Forelimb muscle (tissue), 1 donor: ENCODE measurements around the gene WWTR1. TPM values are rescaled to one million over a fixed set of nuclear protein-coding genes. Genes with fewer than 3 reads are reported as not detected.

ENCODE experiments used
- DNase-seq: peaks from one replicate; pipeline ENCODE4 v3.0.0-alpha.2; 2013; ENCODE audit warnings: low read depth
- polyA plus RNA-seq: library from polyadenylated mRNA; unstranded; fragments of 120-200 nt; gene quantifications from one replicate; pipeline ENCODE4 v1.2.1, GENCODE V29; 2013; ENCODE audit not compliant: insufficient read length

WWTR1 gene
- polyA plus RNA-seq, 1 donor = 71.8 TPM

DNA sequence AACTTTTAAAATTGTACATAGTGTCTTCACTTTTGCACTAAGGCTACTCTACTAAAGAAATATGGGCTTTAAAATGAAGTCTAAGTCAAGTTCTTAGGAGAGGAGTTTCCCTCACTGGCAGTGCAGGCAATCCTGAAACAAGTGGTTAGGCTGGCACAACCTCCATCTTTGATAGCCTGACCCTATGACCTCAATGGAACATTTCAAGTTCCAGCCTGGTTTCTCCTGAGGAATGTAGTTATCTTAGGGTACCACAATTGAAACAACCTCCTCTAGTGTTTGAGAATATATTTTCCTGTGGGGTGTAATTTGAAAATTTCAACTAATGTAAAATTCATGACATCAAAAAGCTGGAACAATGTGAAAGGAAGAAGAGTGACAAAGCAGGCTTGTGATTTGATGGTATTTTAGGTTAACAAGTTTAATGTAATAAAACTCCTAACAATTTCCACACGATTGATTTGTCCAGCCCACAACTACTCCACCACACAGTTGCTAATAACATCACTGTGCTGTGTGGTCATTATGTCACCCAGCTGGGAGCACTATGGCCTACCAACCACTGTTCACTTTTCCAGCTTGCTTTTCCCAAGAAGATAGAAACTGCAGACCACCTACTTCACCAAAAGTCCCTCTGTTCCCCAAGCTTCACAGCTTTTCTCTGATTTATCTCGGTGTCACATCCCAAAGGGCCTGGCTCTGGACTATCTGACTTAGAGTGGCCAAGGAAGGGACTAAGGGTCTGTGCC lies 1.8 kb downstream of the WWTR1 start:
- DNase-seq = no peak

DNA sequence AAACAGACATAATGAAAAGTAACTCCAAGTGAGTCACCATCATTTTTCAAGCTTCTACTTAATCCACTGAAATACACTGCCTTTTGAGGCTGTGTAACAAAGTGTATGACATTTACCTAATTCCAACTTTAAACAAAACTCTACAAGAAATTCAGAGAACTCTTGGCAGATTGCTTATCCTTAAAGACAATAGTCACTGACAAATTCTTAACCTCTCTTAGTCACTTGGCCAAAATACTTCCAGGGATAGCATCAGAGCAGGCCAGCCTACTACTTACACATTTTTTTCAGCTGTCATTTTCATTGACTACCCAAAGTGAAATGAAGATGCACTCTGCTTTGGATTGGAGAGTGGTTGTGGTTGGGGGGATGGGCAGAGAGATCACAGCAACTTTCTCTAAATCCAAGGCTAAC lies 3.6 kb downstream of the WWTR1 start:
- no peak for DNase-seq

DNA sequence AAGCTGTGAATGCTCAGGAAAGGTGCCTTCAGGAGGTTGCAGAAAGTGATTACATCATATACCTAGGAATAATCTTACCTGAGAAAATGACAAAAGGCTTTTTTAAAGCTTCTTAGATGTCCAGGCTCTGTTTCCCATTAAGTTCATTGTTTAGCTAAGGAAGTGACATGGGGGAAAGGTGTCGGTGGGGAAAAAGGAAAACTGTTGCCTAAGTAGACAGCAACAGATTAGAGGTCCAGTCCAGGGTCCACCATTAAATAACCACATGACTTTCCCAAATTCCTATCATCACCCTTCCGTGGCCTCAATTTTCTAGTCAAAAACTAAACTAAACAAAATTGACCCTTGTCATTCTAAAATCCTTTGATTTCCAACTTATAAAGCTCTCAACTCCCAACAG lies 4.3 kb downstream of the WWTR1 start:
- DNase-seq = no peak

DNA sequence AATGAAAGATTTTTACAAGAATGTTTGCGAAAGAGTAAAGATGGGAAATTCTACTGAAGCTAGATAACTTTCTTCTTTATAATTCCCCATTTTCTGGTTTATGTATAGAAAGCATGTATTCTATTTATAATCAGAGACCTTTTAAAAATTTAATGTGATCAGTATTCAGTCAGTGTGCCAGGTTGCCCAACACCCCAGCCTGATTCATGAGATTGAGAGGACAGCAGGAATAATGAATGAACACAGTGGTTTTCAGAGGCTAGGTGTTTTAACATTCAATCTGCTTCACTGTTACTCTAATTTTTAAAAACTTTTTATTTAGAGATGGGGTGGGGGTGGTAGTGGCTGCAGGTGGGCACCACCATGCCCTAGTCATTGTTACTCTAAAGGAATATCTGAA lies 4.7 kb downstream of the WWTR1 start:
- no peak for DNase-seq

DNA sequence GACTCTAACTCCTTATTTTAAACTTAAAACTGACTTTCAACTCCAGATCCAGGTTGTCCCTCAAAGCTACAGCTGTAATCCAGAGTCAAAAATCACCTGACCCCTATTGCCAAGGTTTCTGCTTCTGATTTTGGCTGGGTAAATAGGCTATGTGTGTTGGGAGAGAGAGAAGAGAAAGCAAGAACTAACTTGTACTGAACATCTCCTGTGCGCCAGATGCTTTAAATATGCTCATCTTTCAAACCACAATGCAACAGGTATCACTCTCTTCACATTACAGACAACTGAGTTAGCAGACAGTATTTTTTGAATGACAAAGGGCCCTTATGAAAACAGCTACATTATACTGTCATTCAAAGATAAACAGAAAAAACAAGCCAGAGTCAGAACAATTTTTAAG lies 7.0 kb downstream of the WWTR1 start:
- DNase-seq = no peak

DNA sequence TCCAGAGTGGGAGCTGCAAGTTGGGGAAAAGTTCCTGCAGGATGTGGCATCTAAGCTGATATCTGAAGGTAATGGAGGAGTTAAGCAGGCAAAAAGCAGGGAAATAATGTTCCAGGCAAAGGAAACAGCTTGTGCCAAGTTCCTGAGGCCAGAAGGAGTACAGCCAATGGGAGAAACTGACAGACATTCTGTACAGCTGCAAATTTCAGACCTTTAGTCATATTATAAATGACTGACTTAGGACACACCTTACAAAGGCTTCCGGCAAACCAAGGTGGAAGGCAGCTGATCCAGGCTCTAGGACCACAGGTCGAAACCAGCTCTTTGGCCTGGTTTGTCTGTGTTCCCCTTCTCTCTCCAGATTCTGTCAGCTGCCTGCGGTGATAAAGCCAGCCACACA lies 9.3 kb downstream of the WWTR1 start:
- no peak for DNase-seq

DNA sequence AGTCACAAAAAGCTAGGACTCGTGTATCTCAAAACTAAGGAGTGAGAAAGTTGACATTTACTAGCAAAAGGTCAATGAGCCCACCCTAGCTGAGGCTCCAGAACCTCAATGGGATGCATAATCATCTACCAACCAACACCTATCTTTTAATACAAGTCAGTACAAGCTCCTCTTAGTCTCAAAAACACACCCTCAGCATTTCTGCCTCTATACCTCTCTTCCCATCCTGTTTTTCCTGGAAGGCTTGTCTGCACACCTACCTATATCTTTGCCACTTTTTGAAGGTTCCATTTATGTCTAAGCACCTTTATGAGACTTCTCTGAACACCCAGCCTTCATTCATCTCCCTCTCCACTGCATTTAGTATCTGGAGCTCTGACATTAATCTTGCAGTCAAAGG lies 10.0 kb downstream of the WWTR1 start:
- DNase-seq = no peak

DNA sequence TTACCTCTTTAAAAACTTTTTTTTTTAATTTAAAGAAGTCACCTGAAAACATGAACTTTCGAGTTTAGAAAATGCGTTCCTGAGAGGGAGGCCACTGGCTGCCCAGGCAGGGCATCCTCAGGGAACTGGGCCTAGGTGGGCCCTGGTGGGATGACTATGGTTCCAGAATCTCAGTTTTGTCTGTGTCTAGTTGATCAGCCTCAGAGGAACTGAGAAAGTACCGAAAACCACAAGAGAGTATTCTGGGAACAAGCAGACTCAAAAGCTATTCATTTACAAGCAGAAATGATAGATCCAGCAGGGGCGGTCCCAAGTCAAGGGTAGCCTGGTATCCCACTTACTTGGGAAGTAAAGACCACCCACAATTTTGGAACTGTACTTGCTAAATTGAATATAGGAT lies 10.5 kb downstream of the WWTR1 start:
- no peak for DNase-seq

DNA sequence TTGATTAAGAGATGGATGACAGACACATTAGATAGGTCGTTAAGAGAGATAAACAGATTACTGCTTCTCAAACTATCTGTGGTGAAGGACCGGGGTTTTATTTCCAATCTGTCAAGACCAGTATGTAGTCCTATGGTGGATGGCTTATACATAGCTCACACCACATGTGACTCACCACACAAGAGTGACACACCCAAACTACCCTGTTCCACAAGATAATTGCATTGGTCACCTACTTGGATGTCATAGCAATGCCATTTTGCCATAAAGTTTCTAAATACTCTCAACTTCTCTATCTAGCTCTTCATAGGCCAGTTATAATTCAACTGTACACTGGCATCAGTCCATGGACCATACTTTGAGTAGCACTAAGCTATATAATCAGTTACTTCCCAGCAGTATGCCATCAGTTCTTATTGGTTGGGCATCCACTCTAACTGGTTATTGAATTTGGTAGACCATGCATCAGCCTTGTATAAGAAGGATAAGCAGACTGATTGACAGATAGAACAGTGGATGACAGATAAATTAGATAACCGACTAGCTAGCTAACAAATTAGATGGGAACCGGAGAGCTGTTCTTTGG lies 11.6 kb downstream of the WWTR1 start:
- DNase-seq = no peak

DNA sequence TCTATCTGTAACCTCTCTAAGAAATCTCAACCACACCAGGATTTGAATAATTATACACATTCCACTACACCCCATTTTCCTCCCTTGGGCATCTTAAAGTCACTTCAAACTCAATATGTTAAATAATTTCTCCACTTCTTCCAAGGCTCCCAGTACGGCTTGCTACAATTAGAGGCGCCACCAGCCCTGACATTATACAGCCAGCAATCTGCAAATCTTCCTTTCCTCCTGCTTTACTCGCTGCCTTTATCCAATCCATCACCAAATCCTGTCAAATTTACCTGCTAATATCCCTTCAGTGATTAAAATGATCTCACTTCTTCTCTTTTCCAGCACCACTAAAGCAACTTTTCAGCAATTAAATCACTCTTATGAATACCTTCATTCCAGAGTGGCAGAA lies 13.9 kb downstream of the WWTR1 start:
- no peak for DNase-seq

DNA sequence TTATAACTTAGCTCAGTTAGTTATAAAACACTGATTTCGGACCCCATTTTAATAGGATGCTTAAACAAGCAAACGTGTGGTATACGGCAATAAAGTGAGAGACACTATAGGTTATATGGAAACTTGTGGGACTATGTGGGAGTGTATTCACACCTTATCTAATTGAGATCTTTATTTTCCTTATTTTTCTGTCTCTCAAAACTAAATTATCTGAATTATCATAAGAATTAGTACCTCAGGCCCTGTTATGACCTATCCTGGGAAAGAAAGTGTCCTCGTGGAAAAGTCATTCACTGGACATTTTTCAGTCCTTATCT lies 14.4 kb downstream of the WWTR1 start:
- DNase-seq = no peak

DNA sequence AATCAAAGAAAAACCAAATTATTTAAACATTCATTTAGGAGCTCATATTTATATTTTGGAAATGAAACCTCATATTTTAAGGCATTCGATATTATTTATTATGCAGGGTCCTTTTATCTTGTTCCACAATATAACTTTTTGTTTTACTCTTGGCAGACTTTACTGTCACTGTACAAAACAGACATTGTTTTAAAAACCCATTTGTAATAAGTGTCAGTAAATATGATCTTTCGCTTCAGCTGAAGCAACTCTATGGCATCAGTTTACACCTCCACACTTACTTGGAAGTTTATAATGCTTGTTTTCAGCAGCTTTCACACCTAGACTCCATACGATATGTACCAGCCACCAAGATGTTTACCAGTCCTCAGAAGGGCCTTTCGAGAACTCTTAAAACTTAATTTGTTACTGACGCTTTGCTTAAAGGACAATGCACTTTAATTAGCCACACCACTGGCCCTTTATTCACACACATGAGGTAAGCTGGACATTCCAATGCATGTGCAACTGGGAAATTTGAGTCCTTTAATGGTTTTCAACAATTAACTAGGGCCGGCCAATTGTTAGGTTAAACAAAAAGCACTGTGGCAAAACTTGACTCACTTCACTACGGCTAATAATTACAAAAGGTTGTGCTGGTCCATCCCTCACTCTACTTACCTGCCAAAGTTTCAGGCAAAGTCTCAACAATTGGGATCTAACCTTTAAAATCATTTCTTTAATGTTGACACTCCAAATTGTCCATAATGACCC lies 16.7 kb downstream of the WWTR1 start:
- DNase-seq = no peak

DNA sequence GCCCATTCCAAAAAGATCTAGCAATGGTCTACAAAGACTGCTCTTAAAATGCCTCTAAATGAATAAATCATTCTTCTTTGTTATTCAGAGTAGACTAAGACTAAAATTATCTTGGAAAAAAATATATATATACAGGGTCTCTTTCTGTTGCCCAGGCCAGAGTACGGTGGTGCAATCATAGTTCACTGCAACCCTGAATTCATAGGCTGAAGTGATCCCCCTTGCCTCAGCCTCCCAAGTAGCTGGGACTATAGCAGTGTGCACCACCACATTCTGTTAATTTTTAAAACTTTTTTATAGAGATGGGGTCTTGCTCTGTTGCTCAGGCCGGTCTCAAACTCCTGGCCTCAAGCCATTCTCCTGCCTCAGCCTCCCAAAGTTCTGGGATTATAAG lies 18.7 kb downstream of the WWTR1 start:
- no peak for DNase-seq

DNA sequence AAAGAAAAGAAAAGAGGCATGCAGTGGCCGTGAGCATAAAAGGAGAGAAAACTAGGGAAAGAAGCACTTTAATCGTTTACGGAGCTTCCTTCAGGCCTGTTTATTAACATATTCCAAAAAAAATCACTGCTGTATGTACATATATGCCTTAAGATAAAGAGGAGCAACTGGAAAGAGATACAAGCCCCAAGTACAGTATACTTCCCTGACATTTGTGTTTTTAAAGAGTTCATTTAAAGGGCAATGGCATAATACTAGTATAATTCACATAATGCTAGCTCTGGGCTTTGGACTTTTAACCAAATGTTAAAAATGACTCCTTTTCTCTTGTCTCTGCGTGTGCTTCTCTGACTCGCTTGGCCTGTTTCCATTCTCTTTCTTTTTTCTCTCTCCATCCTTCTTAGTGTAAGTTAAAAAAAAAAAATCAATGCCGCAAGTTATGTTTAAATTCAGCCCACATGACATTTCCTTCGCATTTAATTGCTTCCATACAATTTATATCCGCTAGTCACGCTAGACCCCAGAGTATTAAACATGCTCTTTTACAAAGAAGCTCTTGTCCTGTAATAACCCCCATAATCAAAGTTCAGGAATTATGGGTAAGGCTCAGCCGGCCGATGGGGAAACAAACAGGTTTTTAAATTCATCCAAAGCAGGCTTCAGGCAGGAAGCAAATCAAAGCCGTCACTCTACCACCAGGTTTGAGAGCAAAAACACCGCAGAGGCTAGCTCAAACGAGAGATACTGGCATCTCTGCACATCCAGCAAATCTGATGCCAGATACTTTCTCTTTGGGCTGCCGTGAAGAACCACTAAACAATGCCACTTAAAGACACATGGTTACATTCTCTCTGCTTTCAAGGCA lies 19.4 kb downstream of the WWTR1 start:
- peak; percentile 75 for DNase-seq

DNA sequence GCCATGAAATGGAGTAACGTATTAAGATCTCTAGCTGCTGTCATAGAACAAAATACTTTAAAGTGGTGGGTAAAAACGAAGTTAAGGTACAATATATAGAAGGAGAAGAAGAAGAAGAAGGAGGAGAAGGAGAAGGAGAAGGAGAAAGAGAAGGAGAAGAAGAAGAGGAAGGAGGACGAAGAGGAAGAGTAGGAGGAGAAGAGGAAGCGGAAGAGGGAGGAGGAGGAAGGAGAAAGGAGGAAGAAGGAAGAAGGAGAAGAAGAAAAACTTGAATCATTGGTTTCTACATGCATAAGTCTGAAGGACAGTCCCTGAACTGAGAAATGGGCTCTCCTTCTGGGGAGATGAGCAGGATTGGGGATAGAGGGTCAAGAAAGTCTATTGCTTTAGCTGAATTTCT lies 22.4 kb downstream of the WWTR1 start:
- DNase-seq = no peak

DNA sequence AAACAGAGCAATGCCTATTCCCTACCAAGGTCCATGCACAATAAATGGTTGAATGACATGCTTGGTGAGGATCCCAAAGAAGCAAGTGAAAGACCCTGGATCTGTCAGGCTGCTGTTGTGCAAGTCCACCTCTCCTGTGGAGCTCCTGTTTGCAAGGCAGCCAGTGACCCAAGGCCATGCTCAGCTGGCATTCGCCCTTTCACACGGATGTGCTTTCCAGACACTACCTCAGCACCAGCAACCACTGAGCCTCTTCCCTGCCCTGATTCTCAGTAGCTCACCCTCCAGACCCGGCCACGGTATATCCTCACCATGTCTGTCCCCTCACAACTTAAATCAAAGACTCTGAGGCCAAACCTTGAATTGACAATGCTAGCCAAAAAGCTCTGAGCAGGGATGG lies 23.3 kb downstream of the WWTR1 start:
- no peak for DNase-seq

DNA sequence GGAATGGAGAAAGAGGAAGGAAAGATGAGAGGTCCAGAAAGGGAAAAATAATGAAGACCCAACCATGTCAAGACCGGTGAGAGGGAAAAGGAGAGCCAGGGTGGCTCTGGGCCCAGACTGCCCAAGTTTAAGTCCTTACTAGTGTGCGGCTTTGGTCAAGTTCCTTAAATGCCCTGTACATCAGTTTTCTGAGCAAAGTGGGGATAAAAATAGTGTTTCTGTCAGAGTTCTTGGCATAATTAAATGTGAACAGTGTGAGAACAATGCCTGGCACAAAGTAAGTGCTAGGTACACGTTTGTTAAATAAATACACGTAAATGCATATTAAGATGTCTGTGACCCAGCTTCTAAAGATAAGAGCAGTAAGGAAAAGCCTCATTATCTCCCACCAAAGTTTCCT lies 23.8 kb downstream of the WWTR1 start:
- no peak for DNase-seq

DNA sequence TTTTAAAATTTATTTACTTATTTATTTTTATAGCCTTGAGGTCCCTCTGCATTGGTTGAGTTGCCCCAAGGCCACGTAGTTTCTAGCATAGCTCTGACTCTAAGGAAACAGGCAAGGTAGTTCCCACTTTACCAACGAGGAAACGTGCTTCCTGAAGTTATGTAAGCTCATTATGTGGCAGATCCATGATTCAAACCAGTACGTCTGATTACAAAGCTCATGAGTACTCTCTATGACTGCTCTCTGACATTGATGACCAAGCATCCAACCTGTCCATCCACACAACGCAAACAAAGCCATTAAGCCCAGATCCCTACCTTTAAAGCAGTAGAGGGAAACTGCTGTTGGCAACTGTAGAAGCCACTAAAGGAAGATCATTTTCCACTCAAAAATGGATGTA lies 25.6 kb downstream of the WWTR1 start:
- DNase-seq = no peak

DNA sequence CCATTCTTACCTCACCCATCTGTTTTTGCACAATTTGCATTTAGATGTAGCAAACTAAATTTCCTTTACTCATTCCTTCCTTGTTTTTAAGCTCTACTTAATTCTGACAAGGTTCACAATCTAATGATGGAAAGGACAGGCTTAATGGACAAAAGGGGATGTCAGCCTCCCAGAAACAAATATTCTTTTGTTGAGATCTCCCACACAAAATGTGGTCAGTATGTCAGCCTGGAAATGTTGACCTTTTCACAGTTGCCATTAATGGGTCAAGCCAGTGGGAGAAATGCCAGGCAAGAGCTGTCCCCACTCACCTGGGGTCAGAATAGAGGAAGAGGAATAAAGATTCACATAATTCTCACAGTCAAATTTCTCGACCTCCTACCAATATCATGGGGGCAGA lies 27.0 kb downstream of the WWTR1 start:
- DNase-seq = no peak

DNA sequence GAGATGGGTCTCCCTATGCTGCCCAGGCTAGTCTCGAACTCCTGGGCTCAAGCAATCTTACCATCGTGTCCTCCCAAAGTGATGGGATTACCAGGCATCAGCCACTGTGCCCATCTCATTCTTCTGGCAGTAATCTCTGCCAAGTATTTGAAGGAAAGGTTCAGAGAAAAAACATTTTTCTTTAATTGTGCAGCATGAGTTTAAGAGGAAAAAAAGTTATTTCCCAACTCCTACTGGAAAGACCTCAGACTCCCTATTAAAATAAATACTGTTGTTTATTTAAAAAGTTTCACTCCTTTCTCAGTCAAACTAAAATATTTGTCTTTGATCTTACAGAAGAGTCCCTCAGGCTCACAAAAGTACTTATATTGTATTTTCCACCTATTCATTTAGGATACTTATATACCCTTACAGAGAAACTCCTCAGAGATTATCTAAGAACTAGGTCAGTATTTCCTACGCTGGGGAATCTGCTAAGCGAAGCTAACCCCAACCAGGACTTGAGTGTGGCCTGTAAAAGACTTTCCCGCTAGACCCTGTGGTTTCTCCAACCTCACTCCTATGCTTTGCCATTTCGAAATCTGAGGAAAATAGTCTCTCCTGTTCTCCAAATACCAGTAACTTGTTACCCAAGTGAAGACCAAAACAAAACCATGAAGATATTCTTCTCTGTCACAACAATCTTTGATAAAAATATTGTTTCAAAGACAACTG lies 28.7 kb downstream of the WWTR1 start:
- no peak for DNase-seq

DNA sequence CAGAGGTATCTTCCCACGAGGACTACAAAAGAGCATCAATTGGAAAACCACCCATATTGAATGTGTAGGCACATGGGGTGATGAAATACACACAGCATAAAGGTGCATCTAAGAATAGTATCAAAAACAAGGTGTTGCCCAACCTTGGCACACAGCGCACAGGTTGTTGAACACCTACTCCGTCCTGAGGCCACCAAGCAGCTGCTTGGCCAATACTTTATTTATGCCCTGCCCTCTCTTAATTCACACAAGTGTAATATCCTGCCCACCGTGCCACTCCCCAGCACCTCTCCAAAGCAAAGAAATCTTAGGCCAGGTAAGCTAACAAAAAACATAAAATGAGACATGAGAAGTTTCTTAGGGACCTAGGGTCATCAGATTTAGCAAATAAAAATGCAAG lies 31.2 kb downstream of the WWTR1 start:
- DNase-seq = no peak

DNA sequence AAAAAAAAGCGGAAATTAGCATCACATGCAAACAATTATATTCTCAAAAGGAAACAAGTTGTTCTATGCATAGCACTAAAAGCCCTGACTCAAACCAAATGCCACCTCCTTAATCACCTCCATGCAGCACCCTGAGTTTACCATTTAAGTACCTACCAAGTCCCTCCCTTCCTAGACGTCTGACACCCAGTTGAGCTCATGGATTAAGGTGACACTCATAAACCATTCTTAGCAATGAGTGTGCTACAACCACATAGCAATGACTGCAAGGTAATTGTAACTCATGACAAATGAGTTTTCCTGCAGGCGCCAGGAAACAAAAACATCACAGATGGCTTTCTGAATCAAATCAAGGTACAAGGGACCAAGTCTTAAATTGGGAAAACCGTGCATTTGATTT lies 32.0 kb downstream of the WWTR1 start:
- DNase-seq = no peak
